ENCODE data around the gene PCED1B. TPM values are rescaled to one million over a fixed set of nuclear protein-coding genes. Genes with fewer than 3 reads are reported as not detected.
"Not testable (repeated sequence)": the region's sequence is repeated elsewhere in the genome, so short reads cannot be mapped to it uniquely, and the experiment has no call there.

PCED1B gene
- total RNA-seq, 3 donors from 2014 or later = 1.6 to 6.2 (median 5.1) TPM

- Histone ChIP-seq H3K4me1 (no peaks in the 10 kb centered on the region), H3K9me3 (no peaks in the 10 kb centered on the region), H3K27ac (no peak overlapping the region), H3K4me3 (no peak overlapping the region), H3K27me3 (no peaks in the 10 kb centered on the region), H3K36me3 (no peaks in the 10 kb centered on the region)
- TF ChIP-seq POLR2AphosphoS5 (IDR thresholded peaks at IDR 0.05) (no peak), CTCF (IDR thresholded peaks at IDR 0.05) (no peak), POLR2A (IDR thresholded peaks at IDR 0.05) (no peak)
- no peak for DNase-seq (ENCODE audit: low spot score in 2 of 2)
- intact Hi-C loops (cut with DNase I; ENCODE audit: low total_unique reads) = no loop called here
Observed at GRCh38 chr12:47178014-47178413, 98.6 kb downstream of the PCED1B start.

GRCh38 chr12:47182164-47182938, 102.9 kb downstream of the PCED1B start:
- H3K9me3 ChIP-seq; H3K27me3 ChIP-seq; H3K4me1 ChIP-seq; intact Hi-C loops (cut with DNase I; ENCODE audit: low total_unique reads); H3K36me3 ChIP-seq; H3K4me3 ChIP-seq; DNase-seq (ENCODE audit: low spot score in 2 of 2); H3K27ac ChIP-seq: not testable (repeated sequence)

- Histone ChIP-seq H3K27me3 (no peaks in the 10 kb centered on the region), H3K9me3 (no peaks in the 10 kb centered on the region), H3K27ac (peak overlapping the region; percentile 65 to 88), H3K36me3 (no peaks in the 10 kb centered on the region), H3K4me3 (no peak overlapping the region), H3K4me1 (peaks cover 0 to 6% of the 10 kb centered on the region in 2 donors)
- TF ChIP-seq CTCF (IDR thresholded peaks at IDR 0.05) = no peak
- no peak for TF ChIP-seq POLR2AphosphoS5 (IDR thresholded peaks at IDR 0.05)
- no peak for TF ChIP-seq POLR2A (IDR thresholded peaks at IDR 0.05)
- peak in 1 of 2 donors; percentile 35 for DNase-seq (ENCODE audit: low spot score in 2 of 2)
- intact Hi-C loops (cut with DNase I; ENCODE audit: low total_unique reads) = no loop called here
Observed at GRCh38 chr12:47184229-47184628, 104.8 kb downstream of the PCED1B start.

- H3K4me1 ChIP-seq = peaks cover 0 to 6% of the 10 kb centered on the region in 2 donors
- no peaks in the 10 kb centered on the region for H3K27me3 ChIP-seq
- TF ChIP-seq POLR2A (IDR thresholded peaks at IDR 0.05) = no peak
- no peak for TF ChIP-seq CTCF (IDR thresholded peaks at IDR 0.05)
- peak in 1 of 3 donors; percentile 51 for TF ChIP-seq POLR2AphosphoS5 (IDR thresholded peaks at IDR 0.05)
- DNase-seq (ENCODE audit: low spot score in 2 of 2) = peak in 1 of 2 donors; percentile 79
- no peaks in the 10 kb centered on the region for H3K36me3 ChIP-seq
- H3K9me3 ChIP-seq = no peaks in the 10 kb centered on the region
- H3K27ac ChIP-seq = peak overlapping the region; percentile 76 to 88
- H3K4me3 ChIP-seq = no peak overlapping the region
- intact Hi-C loops (cut with DNase I; ENCODE audit: low total_unique reads) = no loop called here
Observed at GRCh38 chr12:47184813-47185212, 105.4 kb downstream of the PCED1B start.

- H3K4me1 ChIP-seq = peaks cover 0 to 6% of the 10 kb centered on the region in 2 donors
- H3K36me3 ChIP-seq = no peaks in the 10 kb centered on the region
- H3K9me3 ChIP-seq = no peaks in the 10 kb centered on the region
- H3K27me3 ChIP-seq = no peaks in the 10 kb centered on the region
- TF ChIP-seq POLR2A (IDR thresholded peaks at IDR 0.05) (no peak), POLR2AphosphoS5 (IDR thresholded peaks at IDR 0.05) (no peak), CTCF (IDR thresholded peaks at IDR 0.05) (no peak)
- intact Hi-C loops (cut with DNase I; ENCODE audit: low total_unique reads) = no loop called here
- H3K27ac ChIP-seq = peak overlapping the region; percentile 16 to 88
- no peak overlapping the region for H3K4me3 ChIP-seq
- DNase-seq (ENCODE audit: low spot score in 2 of 2) = no peak
Observed at GRCh38 chr12:47186246-47186645, 106.8 kb downstream of the PCED1B start.
